ENCODE results near the gene MALRD1. TPM values are rescaled to one million over a fixed set of nuclear protein-coding genes. Genes with fewer than 3 reads are reported as not detected.

Gene MALRD1
- total and polyA plus RNA-seq, 3 donors from 2014 or later, result 3.3 to 26.7 (median 19.3) TPM

- no peak for TF ChIP-seq POLR2A (IDR thresholded peaks at IDR 0.05)
- TF ChIP-seq, protein P1, sequence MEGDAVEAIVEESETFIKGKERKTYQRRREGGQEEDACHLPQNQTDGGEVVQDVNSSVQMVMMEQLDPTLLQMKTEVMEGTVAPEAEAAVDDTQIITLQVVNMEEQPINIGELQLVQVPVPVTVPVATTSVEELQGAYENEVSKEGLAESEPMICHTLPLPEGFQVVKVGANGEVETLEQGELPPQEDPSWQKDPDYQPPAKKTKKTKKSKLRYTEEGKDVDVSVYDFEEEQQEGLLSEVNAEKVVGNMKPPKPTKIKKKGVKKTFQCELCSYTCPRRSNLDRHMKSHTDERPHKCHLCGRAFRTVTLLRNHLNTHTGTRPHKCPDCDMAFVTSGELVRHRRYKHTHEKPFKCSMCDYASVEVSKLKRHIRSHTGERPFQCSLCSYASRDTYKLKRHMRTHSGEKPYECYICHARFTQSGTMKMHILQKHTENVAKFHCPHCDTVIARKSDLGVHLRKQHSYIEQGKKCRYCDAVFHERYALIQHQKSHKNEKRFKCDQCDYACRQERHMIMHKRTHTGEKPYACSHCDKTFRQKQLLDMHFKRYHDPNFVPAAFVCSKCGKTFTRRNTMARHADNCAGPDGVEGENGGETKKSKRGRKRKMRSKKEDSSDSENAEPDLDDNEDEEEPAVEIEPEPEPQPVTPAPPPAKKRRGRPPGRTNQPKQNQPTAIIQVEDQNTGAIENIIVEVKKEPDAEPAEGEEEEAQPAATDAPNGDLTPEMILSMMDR (IDR thresholded peaks at IDR 0.05), result no peak
- 0 to 22% methylated on average over 1 of the region's 1 CpG for WGBS, 2 donors
These were observed 529.2 kb downstream of the MALRD1 start for GRCh38 chr10:19577807-19578206.

DNA sequence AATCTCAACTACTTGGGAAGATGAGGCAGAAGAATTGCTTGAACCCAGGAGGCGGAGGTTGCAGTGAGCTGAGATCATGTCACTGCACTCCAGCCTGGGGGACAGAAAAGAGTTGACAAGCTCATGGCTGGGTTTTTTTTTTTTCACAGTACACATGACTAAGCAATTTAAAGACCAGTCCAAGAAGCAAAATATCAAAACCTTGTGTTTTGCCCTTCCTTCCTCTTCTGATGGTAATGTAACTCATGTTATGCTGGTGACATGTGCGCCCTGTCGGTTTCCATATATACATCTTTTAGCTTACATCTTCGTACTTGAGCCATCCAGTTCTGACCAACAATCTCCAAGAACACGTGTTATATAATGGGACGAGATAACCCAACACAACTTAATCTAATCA, 530.0 kb downstream of the MALRD1 start:
- H3K4me3 ChIP-seq, result no peak overlapping the region
- no peaks in the 10 kb centered on the region for H3K9me3 ChIP-seq
- TF ChIP-seq, protein P1 (IDR thresholded peaks at IDR 0.05), result no peak
- TF ChIP-seq POLR2A (IDR thresholded peaks at IDR 0.05), result no peak
- H3K27me3 ChIP-seq, result no peaks in the 10 kb centered on the region
- H3K36me3 ChIP-seq (ENCODE audit: low read depth, missing control alignments), result no peaks in the 10 kb centered on the region
- 89 to 90% methylated on average over 6 of the region's 6 CpGs for WGBS, 2 donors
- H3K27ac ChIP-seq, result no peak overlapping the region
- no peak for DNase-seq
- peaks cover 11% of the 10 kb centered on the region for H3K4me1 ChIP-seq
- intact Hi-C loops (cut with DNase I; ENCODE audit: low total_unique reads), result no loop called here

More at GRCh38 chr10:19577807-19578206, 529.2 kb downstream of the MALRD1 start:
- no peak for DNase-seq
- intact Hi-C loops (cut with DNase I; ENCODE audit: low total_unique reads), result no loop called here
- Histone ChIP-seq H3K36me3 (ENCODE audit: low read depth, missing control alignments) (no peaks in the 10 kb centered on the region), H3K9me3 (no peaks in the 10 kb centered on the region), H3K4me1 (peaks cover 11% of the 10 kb centered on the region), H3K27me3 (no peaks in the 10 kb centered on the region), H3K27ac (peak overlapping the region in 1 of 2 donors; percentile 3), H3K4me3 (no peak overlapping the region)

DNA sequence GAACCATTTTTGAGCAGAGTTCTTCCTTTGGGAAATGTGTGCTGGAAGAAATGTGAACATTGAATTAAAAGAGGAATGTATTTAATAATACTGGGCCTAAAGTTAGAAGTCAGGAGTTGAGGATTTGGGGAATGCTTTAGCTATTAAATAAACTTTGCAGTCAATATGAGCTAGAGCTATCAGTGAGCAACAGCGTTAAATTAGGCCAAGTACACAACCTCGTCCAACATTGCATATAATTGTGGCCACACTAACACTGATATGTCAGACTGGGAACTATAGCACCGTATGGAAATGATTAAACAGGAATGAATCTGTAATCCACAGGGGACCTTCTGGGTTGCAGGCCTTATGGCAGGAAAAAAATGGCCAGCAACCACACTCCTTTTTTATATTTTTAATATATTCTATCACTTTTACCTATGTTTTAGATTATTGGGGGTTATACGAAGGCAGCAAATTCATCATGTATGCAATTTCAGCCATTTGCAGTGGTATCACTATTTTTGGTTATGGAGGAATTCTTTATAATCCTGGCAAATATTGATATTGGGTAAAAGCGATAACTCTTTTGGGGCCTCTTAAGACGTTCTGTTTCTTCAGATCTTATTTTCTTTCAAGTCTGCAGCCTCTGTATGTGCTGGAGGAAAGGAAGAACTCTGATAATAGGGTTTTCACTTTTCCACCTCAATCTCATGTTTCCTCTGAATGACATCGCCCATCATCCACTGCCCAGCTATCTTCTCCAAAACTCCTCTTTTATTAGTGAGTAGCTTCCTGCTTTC, 531.4 kb downstream of the MALRD1 start:
- H3K36me3 ChIP-seq (ENCODE audit: low read depth, missing control alignments), result no peaks in the 10 kb centered on the region
- H3K9me3 ChIP-seq, result no peaks in the 10 kb centered on the region
- peaks cover 11% of the 10 kb centered on the region for H3K4me1 ChIP-seq
- H3K4me3 ChIP-seq, result no peak overlapping the region
- intact Hi-C loops (cut with DNase I; ENCODE audit: low total_unique reads), result no loop called here
- no peak overlapping the region for H3K27ac ChIP-seq
- no peak for DNase-seq
- 82 to 88% methylated on average over 7 of the region's 7 CpGs for WGBS, 2 donors
- H3K27me3 ChIP-seq, result no peaks in the 10 kb centered on the region
- TF ChIP-seq, protein P1 (IDR thresholded peaks at IDR 0.05), result no peak

DNA sequence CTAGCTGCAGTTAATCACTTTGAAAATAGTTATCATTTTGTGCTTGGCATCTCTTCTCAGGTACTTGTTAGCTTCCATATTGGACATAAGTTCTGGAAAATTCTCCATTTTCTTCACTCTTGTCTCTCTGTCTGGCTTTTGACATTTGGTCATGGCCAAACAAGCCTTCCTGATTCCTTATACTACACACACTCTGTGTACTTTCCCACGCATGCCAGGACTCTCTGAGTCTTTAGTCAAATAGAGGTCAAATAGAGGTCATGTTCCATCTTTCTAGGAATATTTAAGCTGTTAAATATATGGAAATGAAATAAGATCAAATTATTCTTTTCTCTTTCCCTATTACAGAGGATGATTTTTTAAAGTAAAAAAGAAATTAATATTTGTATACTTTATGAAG, 532.1 kb downstream of the MALRD1 start:
- H3K4me1 ChIP-seq, result peaks cover 11% of the 10 kb centered on the region
- no peak overlapping the region for H3K4me3 ChIP-seq
- TF ChIP-seq, protein P1 (IDR thresholded peaks at IDR 0.05), result no peak
- H3K27me3 ChIP-seq, result no peaks in the 10 kb centered on the region
- H3K36me3 ChIP-seq (ENCODE audit: low read depth, missing control alignments), result no peaks in the 10 kb centered on the region
- no peak for DNase-seq
- intact Hi-C loops (cut with DNase I; ENCODE audit: low total_unique reads), result no loop called here
- 55 to 61% methylated on average over 1 of the region's 1 CpG for WGBS, 2 donors
- no peaks in the 10 kb centered on the region for H3K9me3 ChIP-seq
- no peak overlapping the region for H3K27ac ChIP-seq

GRCh38 chr10:19588608-19589007, 540.0 kb downstream of the MALRD1 start:
- DNase-seq, result no peak
- Histone ChIP-seq H3K36me3 (ENCODE audit: low read depth, missing control alignments) (no peaks in the 10 kb centered on the region), H3K9me3 (no peaks in the 10 kb centered on the region), H3K4me1 (no peaks in the 10 kb centered on the region), H3K27me3 (no peaks in the 10 kb centered on the region), H3K4me3 (no peak overlapping the region), H3K27ac (no peak overlapping the region)
- intact Hi-C loops (cut with DNase I; ENCODE audit: low total_unique reads), result no loop called here
- 62 to 67% methylated on average over 8 of the region's 8 CpGs for WGBS, 2 donors
- no peak for TF ChIP-seq POLR2A (IDR thresholded peaks at IDR 0.05)
- TF ChIP-seq, protein P1 (IDR thresholded peaks at IDR 0.05), result no peak
